ENCODE measurements around the gene TPBGL. TPM values are rescaled to one million over a fixed set of nuclear protein-coding genes. Genes with fewer than 3 reads are reported as not detected.

Gene TPBGL
- total RNA-seq, 4 donors from 2014 or later = not detected

- no peak for DNase-seq
- Histone ChIP-seq H3K36me3 (peaks cover 0 to 9% of the 10 kb centered on the region in 2 donors), H3K27ac (no peak overlapping the region), H3K4me1 (no peaks in the 10 kb centered on the region), H3K9me3 (no peaks in the 10 kb centered on the region), H3K4me3 (no peak overlapping the region), H3K27me3 (no peaks in the 10 kb centered on the region)
- intact Hi-C loops (cut with DNase I; ENCODE audit: low total_unique reads) (no loop called here), in situ Hi-C loops (cut with MboI; ENCODE audit: low sequenced_read_pairs in 4 of 4) (loop anchor here in 3 of 4 donors (10.0 to 25.0 kb wide), 2 partner anchors 249 to 251 kb away; partner anchors contain the start of gene GDPD5 (in 2 of the 3))
- TF ChIP-seq CTCF (IDR thresholded peaks at IDR 0.05 in 4 of 5, conservative IDR thresholded peaks at IDR 0.05 in 1 of 5) (no peak), POLR2A (IDR thresholded peaks at IDR 0.05) (no peak)
- no peak for ATAC-seq
Measured at GRCh38 chr11:75285776-75286360, 45.3 kb downstream of the TPBGL start.

- H3K4me1 ChIP-seq = no peaks in the 10 kb centered on the region
- H3K27ac ChIP-seq = no peak overlapping the region
- no peak overlapping the region for H3K4me3 ChIP-seq
- TF ChIP-seq CTCF (IDR thresholded peaks at IDR 0.05 in 4 of 5, conservative IDR thresholded peaks at IDR 0.05 in 1 of 5) = no peak
- no peak for TF ChIP-seq POLR2A (IDR thresholded peaks at IDR 0.05)
- in situ Hi-C loops (cut with MboI; ENCODE audit: low sequenced_read_pairs in 4 of 4) (loop anchor here in 3 of 4 donors (10.0 to 25.0 kb wide), 2 partner anchors 248 to 250 kb away; partner anchors contain the start of gene GDPD5 (in 2 of the 3)), intact Hi-C loops (cut with DNase I; ENCODE audit: low total_unique reads) (no loop called here)
- H3K36me3 ChIP-seq = peaks cover 0 to 9% of the 10 kb centered on the region in 2 donors
- no peak for ATAC-seq
- H3K27me3 ChIP-seq = no peaks in the 10 kb centered on the region
- DNase-seq = no peak
- no peaks in the 10 kb centered on the region for H3K9me3 ChIP-seq
Measured at GRCh38 chr11:75286826-75287465, 46.4 kb downstream of the TPBGL start.

- Histone ChIP-seq H3K4me1 (no peaks in the 10 kb centered on the region), H3K9me3 (no peaks in the 10 kb centered on the region), H3K36me3 (peaks cover 0 to 9% of the 10 kb centered on the region in 2 donors), H3K4me3 (no peak overlapping the region), H3K27ac (no peak overlapping the region), H3K27me3 (no peaks in the 10 kb centered on the region)
- intact Hi-C loops (cut with DNase I; ENCODE audit: low total_unique reads) (no loop called here), in situ Hi-C loops (cut with MboI; ENCODE audit: low sequenced_read_pairs in 4 of 4) (loop anchor here in 3 of 4 donors (10.0 to 25.0 kb wide), 2 partner anchors 247 to 250 kb away; partner anchors contain the start of gene GDPD5 (in 2 of the 3))
- DNase-seq = no peak
- TF ChIP-seq CTCF (IDR thresholded peaks at IDR 0.05 in 4 of 5, conservative IDR thresholded peaks at IDR 0.05 in 1 of 5) = no peak
- TF ChIP-seq POLR2A (IDR thresholded peaks at IDR 0.05) = no peak
- no peak for ATAC-seq
Measured at GRCh38 chr11:75287579-75287978, 47.0 kb downstream of the TPBGL start.

- Histone ChIP-seq H3K36me3 (peaks cover 0 to 9% of the 10 kb centered on the region in 2 donors), H3K9me3 (no peaks in the 10 kb centered on the region), H3K4me3 (no peak overlapping the region), H3K27me3 (no peaks in the 10 kb centered on the region), H3K4me1 (no peaks in the 10 kb centered on the region), H3K27ac (no peak overlapping the region)
- intact Hi-C loops (cut with DNase I; ENCODE audit: low total_unique reads) = no loop called here
- ATAC-seq (no peak), DNase-seq (no peak)
- in situ Hi-C loops (cut with MboI; ENCODE audit: low sequenced_read_pairs in 4 of 4) = loop anchor here in 3 of 4 donors (10.0 to 25.0 kb wide), 2 partner anchors 245 to 248 kb away; partner anchors contain the start of gene GDPD5 (in 2 of the 3)
- no peak for TF ChIP-seq POLR2A (IDR thresholded peaks at IDR 0.05)
- TF ChIP-seq CTCF (IDR thresholded peaks at IDR 0.05 in 4 of 5, conservative IDR thresholded peaks at IDR 0.05 in 1 of 5) = no peak
Measured at GRCh38 chr11:75289511-75289760, 48.9 kb downstream of the TPBGL start.
